Duodenal mucosa (tissue), 2 donors: ENCODE measurements around the gene NFATC2.
"Not testable (repeated sequence)": the region's sequence is repeated elsewhere in the genome, so short reads cannot be mapped to it uniquely, and the experiment has no call there.

Experiments used
- H3K27ac ChIP-seq: one replicate; pipeline ENCODE4 v1.7.0; 2013; ENCODE audit warnings: low read depth, low read length
- H3K27me3 ChIP-seq, 2 donors: one replicate each; pipeline ENCODE4 v1.7.0; 2013; ENCODE audit warnings: low read length in 2 of 2, control low read depth in 1 of 2; ENCODE audit not compliant: insufficient read depth in 2 of 2, control insufficient read depth in 1 of 2
- H3K36me3 ChIP-seq, 2 donors: one replicate each; pipeline ENCODE4 v1.7.0; 2013; ENCODE audit warnings: low read length in 2 of 2, control low read depth in 1 of 2; ENCODE audit not compliant: insufficient read depth in 2 of 2, control insufficient read depth in 1 of 2
- H3K4me1 ChIP-seq, 2 donors: one replicate each; pipeline ENCODE4 v1.7.0; 2013; ENCODE audit warnings: low read length in 2 of 2, control low read depth in 1 of 2; ENCODE audit not compliant: insufficient read depth in 2 of 2, control insufficient read depth in 1 of 2
- H3K4me3 ChIP-seq, 2 donors: one replicate each; pipeline ENCODE4 v1.7.0; 2013; ENCODE audit warnings: low read length in 2 of 2, low read depth in 1 of 2
- H3K9ac ChIP-seq, 2 donors: one replicate each; pipeline ENCODE4 v1.7.0; 2013; ENCODE audit warnings: low read length in 2 of 2, low read depth in 1 of 2
- H3K9me3 ChIP-seq, 2 donors: one replicate each; pipeline ENCODE4 v1.7.0; 2013; ENCODE audit warnings: low read length in 2 of 2, control low read depth in 1 of 2; ENCODE audit not compliant: control insufficient read depth in 1 of 2

Gene NFATC2

DNA sequence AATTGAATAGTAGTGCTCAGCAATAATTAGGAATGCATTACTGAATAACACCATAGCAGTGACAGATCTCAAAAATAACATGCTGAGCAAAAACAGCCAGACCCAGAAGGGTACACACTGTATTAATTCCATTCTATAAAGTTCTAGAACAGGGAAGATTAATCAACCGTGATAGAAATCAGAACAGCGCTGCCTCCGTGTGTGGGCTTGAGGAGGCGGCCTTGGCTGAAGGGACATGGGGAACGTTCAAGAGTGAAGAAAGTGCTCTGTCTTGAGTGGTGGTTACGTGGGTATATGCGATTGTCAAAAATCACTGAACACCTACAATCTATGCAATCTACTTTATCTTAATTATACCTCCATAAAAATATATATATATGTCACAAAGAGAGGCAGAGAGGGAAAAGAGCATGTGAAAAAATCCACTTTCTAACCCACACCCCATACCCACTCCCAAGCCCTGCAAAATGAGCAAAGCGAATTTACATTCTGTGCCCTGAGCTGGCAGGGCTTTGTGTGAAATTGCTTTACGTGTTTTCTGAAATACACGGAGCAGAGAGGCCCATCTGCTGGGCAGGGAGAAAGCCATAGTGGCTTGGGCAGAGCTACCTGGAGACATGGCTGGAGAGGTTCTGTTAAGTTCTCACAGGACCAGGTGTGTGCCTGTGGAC lies 74.4 kb downstream of the NFATC2 start:
- H3K9ac ChIP-seq: no peak overlapping the region
- no peaks in the 10 kb centered on the region for H3K9me3 ChIP-seq
- H3K27ac ChIP-seq: no peak overlapping the region
- H3K4me3 ChIP-seq: no peak overlapping the region
- H3K27me3 ChIP-seq: no peaks in the 10 kb centered on the region
- peaks cover 11 to 56% of the 10 kb centered on the region in 2 donors for H3K36me3 ChIP-seq
- H3K4me1 ChIP-seq: no peaks in the 10 kb centered on the region

DNA sequence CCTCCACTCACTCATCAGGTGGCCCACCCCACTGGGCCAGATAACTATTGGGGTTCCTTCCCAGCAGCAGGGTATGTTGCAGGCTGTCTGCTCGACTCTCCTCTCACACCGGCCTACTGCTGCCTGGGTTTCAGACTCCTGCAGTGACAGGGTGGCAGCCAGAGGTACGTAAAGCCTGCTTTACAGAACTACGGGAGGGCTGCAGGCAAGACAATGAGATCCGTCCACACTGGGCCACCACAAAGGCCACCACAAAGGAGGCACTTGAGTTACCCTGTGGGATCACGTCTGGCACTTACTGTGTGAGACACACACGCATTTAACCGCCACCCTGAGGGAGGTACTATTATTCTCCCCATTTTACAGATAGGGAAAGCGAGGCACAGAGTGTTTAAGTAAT lies 78.5 kb downstream of the NFATC2 start:
- no peak overlapping the region for H3K9ac ChIP-seq
- H3K4me1 ChIP-seq: no peaks in the 10 kb centered on the region
- peaks cover 5 to 46% of the 10 kb centered on the region in 2 donors for H3K36me3 ChIP-seq
- no peaks in the 10 kb centered on the region for H3K27me3 ChIP-seq
- H3K4me3 ChIP-seq: no peak overlapping the region
- H3K27ac ChIP-seq: no peak overlapping the region
- H3K9me3 ChIP-seq: no peaks in the 10 kb centered on the region

DNA sequence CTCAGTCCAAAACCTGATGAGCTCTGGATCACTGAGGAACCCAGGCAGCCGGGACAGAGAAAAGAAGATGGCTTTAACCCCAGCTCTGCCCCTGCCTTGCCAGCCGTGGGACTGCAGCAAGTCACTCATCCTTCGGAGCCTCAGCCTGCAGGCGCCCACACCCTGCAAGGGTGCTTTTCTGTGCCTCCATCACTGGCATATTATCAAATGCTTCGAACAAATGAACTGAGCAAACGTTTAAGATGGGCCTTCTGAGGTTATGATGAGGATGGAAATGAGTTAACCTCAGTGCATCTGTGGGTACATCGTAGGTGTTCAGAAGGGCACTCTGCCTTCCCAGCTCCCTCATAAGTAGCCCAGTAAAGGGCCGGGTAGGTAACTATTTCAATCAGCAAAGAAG lies 79.0 kb downstream of the NFATC2 start:
- H3K4me3 ChIP-seq: no peak overlapping the region
- H3K36me3 ChIP-seq: peaks cover 3 to 48% of the 10 kb centered on the region in 2 donors
- no peaks in the 10 kb centered on the region for H3K9me3 ChIP-seq
- H3K9ac ChIP-seq: no peak overlapping the region
- H3K4me1 ChIP-seq: no peaks in the 10 kb centered on the region
- H3K27me3 ChIP-seq: no peaks in the 10 kb centered on the region
- no peak overlapping the region for H3K27ac ChIP-seq

DNA sequence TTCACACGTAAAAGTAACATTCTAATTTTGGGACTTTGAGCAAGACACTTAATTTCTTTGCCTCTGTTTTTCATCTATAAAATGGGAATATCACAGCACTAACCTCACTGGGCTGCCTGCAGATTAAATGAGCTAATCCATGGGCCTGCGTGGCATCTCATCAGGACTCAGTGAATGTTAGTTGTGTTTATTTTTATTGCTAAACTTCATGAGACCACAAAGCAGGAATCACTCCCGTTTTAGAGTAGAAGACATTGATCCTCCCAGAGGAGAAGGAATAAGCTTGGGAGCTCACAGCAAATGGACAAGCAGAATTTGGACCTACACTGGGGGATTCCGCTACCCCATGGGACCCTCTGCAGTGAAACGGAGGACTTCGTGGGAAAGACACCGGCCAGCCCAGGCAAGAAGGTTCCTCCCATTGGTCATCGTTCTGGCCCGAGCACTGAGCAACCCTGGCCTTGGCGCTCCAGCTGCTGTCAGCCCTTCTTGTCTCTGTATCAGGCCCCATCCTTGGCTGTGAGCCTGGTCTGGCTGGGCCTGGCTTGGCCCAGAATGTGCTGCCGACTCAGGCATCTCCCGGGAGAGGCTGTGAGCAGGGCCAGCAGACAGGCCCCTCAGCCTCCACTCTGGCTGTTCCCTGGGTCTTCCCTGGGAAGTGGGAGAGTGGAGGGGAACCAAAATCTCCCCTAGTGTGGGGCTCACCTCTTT lies 79.8 kb downstream of the NFATC2 start:
- H3K4me3 ChIP-seq: no peak overlapping the region
- H3K9ac ChIP-seq: no peak overlapping the region
- peaks cover 0 to 44% of the 10 kb centered on the region in 2 donors for H3K36me3 ChIP-seq
- no peaks in the 10 kb centered on the region for H3K27me3 ChIP-seq
- H3K27ac ChIP-seq: no peak overlapping the region
- no peaks in the 10 kb centered on the region for H3K9me3 ChIP-seq
- H3K4me1 ChIP-seq: peaks cover 0 to under 1% of the 10 kb centered on the region in 2 donors

DNA sequence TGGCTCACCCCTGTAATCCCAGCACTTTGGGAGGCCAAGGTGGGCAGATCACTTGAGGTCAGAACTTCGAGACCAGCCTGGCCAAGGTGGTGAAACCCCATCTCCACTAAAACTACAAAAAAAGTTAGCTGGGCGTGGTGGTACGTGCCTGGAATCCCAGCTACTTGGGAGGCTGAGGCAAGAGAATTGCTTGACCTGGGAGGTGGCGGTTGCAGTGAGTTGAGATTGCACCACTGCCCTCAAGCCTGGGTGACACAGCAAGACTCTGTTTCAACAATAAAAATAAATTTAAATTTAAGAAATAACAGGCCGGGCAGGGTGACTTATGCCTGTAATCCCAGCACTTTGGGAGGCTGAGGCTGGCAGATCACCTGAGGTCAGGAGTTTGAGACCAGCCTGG lies 80.7 kb downstream of the NFATC2 start:
- not testable (repeated sequence) for H3K27ac ChIP-seq, H3K9me3 ChIP-seq, H3K27me3 ChIP-seq, H3K4me1 ChIP-seq, H3K9ac ChIP-seq, H3K4me3 ChIP-seq
- H3K36me3 ChIP-seq: peaks cover 0 to 44% of the 10 kb centered on the region in 2 donors

DNA sequence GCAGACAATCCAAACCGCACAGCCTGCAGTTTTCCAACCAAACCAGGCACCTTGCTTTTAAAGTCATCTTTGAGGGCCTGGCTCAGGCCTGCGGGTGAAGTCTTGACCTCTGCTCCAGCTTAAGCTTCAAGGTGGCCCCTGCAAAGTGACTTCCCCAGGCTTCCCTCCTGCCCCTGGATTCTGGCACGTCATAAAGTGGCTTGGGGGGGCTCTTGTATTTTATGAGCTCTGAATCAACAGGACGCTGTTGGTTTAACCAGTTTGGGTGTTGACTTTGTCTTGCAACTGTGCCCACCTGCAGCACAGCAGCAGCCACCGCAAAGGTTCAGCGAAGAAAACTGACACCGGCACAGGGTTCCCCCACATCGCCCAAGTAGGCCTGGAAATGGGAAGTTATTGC lies 81.2 kb downstream of the NFATC2 start:
- Histone ChIP-seq H3K9me3 (no peaks in the 10 kb centered on the region), H3K4me3 (no peak overlapping the region), H3K27me3 (no peaks in the 10 kb centered on the region), H3K4me1 (peaks cover 13 to 14% of the 10 kb centered on the region in 2 donors), H3K27ac (no peak overlapping the region), H3K9ac (no peak overlapping the region), H3K36me3 (peaks cover 0 to 42% of the 10 kb centered on the region in 2 donors)

DNA sequence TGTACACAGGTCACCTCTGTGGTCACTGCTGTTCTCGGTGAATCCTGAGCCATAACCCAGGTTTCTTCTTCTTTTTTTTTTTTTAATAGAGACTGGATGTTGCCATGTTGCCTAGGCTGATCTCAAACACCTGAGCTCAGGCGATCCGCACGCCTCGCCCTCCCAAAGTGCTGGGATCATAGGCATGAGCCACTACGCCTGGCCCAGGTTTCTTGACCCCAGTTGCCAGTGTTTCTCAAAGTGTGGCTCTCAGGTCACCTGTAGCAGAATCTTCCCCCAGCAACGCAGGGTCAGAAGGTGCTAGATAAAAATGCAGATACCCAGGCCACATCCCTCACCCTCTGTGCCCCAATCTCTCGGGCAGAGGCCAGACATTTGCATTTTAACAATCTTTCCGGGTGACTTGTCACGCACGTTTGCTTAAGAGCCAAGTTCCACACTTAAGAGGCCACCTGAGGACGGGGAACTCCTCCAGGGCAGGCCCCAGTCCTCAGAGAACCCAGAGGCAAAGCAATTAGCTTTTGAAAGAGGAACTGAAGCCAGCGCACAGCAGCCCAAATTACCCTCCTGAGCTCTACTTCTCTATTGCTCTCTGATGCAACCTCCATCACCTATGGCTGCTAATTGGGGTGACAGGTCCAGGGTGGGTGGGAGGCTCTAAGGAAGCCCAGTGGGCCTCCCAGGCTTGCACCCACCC lies 81.8 kb downstream of the NFATC2 start:
- Histone ChIP-seq H3K27ac (no peak overlapping the region), H3K9ac (no peak overlapping the region), H3K4me1 (peaks cover 16 to 17% of the 10 kb centered on the region in 2 donors), H3K9me3 (no peaks in the 10 kb centered on the region), H3K4me3 (no peak overlapping the region), H3K36me3 (peaks cover 0 to 38% of the 10 kb centered on the region in 2 donors), H3K27me3 (no peaks in the 10 kb centered on the region)

DNA sequence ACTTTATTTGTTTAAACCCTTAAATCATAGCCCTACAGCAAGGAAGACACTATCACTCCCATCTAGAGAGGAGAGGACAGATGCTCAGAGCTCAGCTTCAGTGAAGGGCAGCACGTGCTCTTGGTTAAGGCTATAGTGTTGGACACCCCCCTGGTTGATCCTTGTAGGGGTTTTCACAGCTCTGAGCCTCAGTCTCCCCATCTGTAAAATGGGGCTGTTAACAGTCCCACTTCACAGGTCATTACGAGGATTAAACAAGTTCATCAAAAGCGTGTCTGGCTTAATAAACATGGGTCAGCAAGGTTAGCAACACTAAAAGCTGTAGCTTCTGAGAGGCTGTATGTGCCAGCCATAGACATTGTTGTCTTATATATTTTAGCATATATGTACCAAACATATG lies 82.4 kb downstream of the NFATC2 start:
- no peak overlapping the region for H3K4me3 ChIP-seq
- H3K9me3 ChIP-seq: no peaks in the 10 kb centered on the region
- H3K4me1 ChIP-seq: peaks cover 16 to 17% of the 10 kb centered on the region in 2 donors
- H3K27ac ChIP-seq: no peak overlapping the region
- H3K9ac ChIP-seq: no peak overlapping the region
- H3K36me3 ChIP-seq: peaks cover 0 to 33% of the 10 kb centered on the region in 2 donors
- no peaks in the 10 kb centered on the region for H3K27me3 ChIP-seq

DNA sequence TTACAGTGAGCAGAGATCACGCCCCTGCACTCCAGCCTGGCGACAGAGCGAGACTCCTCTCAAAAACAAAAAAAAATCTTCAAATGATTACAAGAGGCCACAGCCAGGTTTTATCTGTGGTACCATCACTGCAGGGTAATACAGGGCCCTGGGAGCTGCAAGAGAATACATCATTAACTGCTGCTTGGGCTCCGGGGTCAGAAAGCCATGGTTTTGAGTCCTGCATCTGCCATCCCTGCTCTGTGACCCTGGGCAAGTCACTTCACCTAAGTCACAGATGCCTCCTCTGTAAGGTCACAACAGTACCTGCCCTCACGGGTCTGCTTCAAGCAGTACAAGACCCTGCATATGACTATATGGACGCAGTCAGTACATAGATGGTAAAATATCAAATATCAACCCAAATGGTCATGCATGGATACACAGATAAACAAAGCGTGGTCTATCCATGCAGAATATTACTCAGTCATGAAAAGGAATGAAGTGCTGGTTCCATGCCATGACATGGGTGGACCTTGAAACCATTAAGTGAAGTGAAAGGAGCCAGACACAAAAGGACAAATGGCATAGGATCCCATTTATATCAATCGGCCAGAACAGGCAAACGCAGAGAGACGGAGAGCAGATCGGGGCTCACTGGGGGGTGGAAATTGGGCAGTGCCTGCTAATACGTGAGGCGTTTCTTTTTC lies 83.6 kb downstream of the NFATC2 start:
- Histone ChIP-seq H3K27me3 (no peaks in the 10 kb centered on the region), H3K4me1 (peaks cover 16 to 17% of the 10 kb centered on the region in 2 donors), H3K27ac (no peak overlapping the region), H3K9ac (no peak overlapping the region), H3K9me3 (no peaks in the 10 kb centered on the region), H3K4me3 (no peak overlapping the region), H3K36me3 (peaks cover 9 to 37% of the 10 kb centered on the region in 2 donors)

DNA sequence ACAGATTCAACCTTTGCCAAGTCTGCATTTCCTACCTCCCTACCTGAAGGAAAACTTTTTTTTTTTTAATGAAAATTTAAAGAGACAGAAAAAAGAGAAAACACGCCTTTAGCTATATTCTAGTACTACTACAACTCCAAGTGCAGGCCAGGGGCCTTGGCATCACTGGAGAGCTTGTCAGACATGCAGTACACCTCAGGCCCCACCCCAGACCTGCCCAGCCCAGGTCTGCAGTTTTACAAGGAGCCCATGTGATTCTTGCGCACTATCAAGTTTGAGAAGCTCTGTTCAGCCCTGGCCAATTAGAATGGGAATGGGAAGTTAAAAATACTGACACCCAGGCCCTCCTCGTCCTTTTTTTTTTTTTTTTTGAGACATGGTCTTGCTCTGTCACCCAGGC lies 85.0 kb downstream of the NFATC2 start:
- no peak overlapping the region for H3K27ac ChIP-seq
- no peaks in the 10 kb centered on the region for H3K9me3 ChIP-seq
- peaks cover 16 to 17% of the 10 kb centered on the region in 2 donors for H3K4me1 ChIP-seq
- no peak overlapping the region for H3K9ac ChIP-seq
- H3K36me3 ChIP-seq: peaks cover 17 to 45% of the 10 kb centered on the region in 2 donors
- no peak overlapping the region for H3K4me3 ChIP-seq
- no peaks in the 10 kb centered on the region for H3K27me3 ChIP-seq
